ENCODE results near the gene CIP2A. TPM values are rescaled to one million over a fixed set of nuclear protein-coding genes. Genes with fewer than 3 reads are reported as not detected.

CIP2A gene
- total and polyA plus RNA-seq, 8 donors = 0.19 to 1.5 (median 0.99) TPM

GRCh38 chr3:108554913-108555571 is 34.2 kb downstream of the CIP2A start:
- Histone ChIP-seq H3K27ac (peak overlapping the region in 3 of 4 donors; percentile 28 to 72 (median 61)), H3K4me1 (peaks cover 0 to 20% (median 16%) of the 10 kb centered on the region in 3 donors), H3K4me3 (no peak overlapping the region), H3K27me3 (no peaks in the 10 kb centered on the region), H3K9me3 (no peaks in the 10 kb centered on the region), H3K36me3 (no peaks in the 10 kb centered on the region)
- TF ChIP-seq, protein P1, sequence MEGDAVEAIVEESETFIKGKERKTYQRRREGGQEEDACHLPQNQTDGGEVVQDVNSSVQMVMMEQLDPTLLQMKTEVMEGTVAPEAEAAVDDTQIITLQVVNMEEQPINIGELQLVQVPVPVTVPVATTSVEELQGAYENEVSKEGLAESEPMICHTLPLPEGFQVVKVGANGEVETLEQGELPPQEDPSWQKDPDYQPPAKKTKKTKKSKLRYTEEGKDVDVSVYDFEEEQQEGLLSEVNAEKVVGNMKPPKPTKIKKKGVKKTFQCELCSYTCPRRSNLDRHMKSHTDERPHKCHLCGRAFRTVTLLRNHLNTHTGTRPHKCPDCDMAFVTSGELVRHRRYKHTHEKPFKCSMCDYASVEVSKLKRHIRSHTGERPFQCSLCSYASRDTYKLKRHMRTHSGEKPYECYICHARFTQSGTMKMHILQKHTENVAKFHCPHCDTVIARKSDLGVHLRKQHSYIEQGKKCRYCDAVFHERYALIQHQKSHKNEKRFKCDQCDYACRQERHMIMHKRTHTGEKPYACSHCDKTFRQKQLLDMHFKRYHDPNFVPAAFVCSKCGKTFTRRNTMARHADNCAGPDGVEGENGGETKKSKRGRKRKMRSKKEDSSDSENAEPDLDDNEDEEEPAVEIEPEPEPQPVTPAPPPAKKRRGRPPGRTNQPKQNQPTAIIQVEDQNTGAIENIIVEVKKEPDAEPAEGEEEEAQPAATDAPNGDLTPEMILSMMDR (IDR thresholded peaks at IDR 0.05) = no peak
- intact Hi-C loops (cut with DNase I) = loop anchor here in 1 of 3 donors (5.0 kb wide), 1 partner anchor 63 kb away; no protein-coding TSS in a partner anchor
- DNase-seq (no peak), ATAC-seq (peak; percentile 50 to 79 (median 67)), FAIRE-seq (no peak)
- 36 to 43% methylated on average over 3 of the region's 3 CpGs for WGBS, 2 donors

DNA sequence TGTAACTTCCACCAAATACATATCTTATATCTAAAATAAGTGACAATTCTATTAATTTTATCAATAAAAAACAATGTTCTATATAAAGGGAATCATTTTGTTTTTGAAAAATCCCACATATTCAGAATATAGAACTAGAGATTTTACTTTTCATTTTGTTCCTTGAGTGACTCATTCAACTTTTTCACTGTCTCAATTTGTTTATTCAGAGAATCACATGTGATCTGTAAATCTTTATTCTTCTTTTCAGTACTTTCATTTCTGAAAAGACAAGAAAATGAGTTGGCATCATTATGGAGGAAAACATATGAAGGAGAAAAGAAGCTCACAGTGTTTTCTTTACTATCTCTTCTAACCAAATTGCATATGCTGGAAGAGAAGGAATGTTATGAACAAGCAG is 35.0 kb downstream of the CIP2A start:
- Histone ChIP-seq H3K27ac (peak overlapping the region in 2 of 4 donors; percentile 61 to 72), H3K36me3 (no peaks in the 10 kb centered on the region), H3K9me3 (no peaks in the 10 kb centered on the region), H3K4me1 (peaks cover 0 to 20% (median 16%) of the 10 kb centered on the region in 3 donors), H3K4me3 (no peak overlapping the region), H3K27me3 (no peaks in the 10 kb centered on the region)
- FAIRE-seq = no peak
- TF ChIP-seq, protein P1 (IDR thresholded peaks at IDR 0.05) = no peak
- peak in 1 of 4 donors; percentile 17 for ATAC-seq
- intact Hi-C loops (cut with DNase I) = loop anchor here in 1 of 3 donors (5.0 kb wide), 1 partner anchor 62 kb away; no protein-coding TSS in a partner anchor
- DNase-seq = no peak

- peaks cover 0 to 20% (median 16%) of the 10 kb centered on the region in 3 donors for H3K4me1 ChIP-seq
- H3K27me3 ChIP-seq = no peaks in the 10 kb centered on the region
- H3K4me3 ChIP-seq = no peak overlapping the region
- DNase-seq (no peak), ATAC-seq (peak in 3 of 4 donors; percentile 67 to 73 (median 71)), FAIRE-seq (peak; percentile 91)
- TF ChIP-seq, protein P1 (IDR thresholded peaks at IDR 0.05) = peak in 2 of 4 donors; percentile 16 to 31
- intact Hi-C loops (cut with DNase I) = loop anchor here in 1 of 3 donors (5.0 kb wide), 1 partner anchor 60 kb away; no protein-coding TSS in a partner anchor
- WGBS, 2 donors = 30 to 31% methylated on average over 4 of the region's 4 CpGs
- H3K27ac ChIP-seq = no peak overlapping the region
- H3K9me3 ChIP-seq = no peaks in the 10 kb centered on the region
- H3K36me3 ChIP-seq = no peaks in the 10 kb centered on the region
Observed at GRCh38 chr3:108552267-108553159, 36.7 kb downstream of the CIP2A start.

DNA sequence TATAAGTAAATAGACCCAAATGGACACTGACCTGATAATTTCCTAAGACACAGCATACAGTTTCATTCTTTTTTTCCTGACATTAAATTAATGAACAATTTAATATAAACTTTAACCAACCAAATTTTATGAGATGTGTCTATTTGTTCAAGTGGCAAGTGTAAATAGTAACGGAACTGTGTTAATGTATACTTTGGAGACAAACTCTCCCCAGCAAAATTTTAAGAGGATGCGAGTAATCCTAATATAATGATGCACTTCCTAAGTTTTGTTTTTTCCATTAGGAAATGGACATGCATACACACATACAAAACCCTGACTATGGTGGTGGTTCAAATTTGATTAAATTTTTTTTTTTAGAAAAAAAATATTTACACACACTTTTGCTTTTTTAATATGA is 40.4 kb downstream of the CIP2A start:
- H3K27me3 ChIP-seq = no peaks in the 10 kb centered on the region
- intact Hi-C loops (cut with DNase I) = loop anchor here in 1 of 3 donors (10.0 kb wide), 1 partner anchor 54 kb away; no protein-coding TSS in a partner anchor
- no peaks in the 10 kb centered on the region for H3K4me1 ChIP-seq
- WGBS, 2 donors = 88 to 91% methylated on average over 2 of the region's 2 CpGs
- TF ChIP-seq, protein P1 (IDR thresholded peaks at IDR 0.05) = no peak
- H3K9me3 ChIP-seq = no peaks in the 10 kb centered on the region
- H3K36me3 ChIP-seq = no peaks in the 10 kb centered on the region
- DNase-seq (no peak), FAIRE-seq (no peak), ATAC-seq (no peak)
- H3K27ac ChIP-seq = no peak overlapping the region
- H3K4me3 ChIP-seq = no peak overlapping the region

All from pancreas (tissue), 10 donors.